NOMO-1 treated with DMSO at 0.1 percent for 48 hours (cell line): ENCODE results near the gene CENPB.

Experiments
- DNase-seq: peaks from one replicate; lab custom pipeline; 2025; ENCODE audit not compliant: unreplicated experiment; lab: John Stamatoyannopoulos, UW

The CENPB gene

DNA sequence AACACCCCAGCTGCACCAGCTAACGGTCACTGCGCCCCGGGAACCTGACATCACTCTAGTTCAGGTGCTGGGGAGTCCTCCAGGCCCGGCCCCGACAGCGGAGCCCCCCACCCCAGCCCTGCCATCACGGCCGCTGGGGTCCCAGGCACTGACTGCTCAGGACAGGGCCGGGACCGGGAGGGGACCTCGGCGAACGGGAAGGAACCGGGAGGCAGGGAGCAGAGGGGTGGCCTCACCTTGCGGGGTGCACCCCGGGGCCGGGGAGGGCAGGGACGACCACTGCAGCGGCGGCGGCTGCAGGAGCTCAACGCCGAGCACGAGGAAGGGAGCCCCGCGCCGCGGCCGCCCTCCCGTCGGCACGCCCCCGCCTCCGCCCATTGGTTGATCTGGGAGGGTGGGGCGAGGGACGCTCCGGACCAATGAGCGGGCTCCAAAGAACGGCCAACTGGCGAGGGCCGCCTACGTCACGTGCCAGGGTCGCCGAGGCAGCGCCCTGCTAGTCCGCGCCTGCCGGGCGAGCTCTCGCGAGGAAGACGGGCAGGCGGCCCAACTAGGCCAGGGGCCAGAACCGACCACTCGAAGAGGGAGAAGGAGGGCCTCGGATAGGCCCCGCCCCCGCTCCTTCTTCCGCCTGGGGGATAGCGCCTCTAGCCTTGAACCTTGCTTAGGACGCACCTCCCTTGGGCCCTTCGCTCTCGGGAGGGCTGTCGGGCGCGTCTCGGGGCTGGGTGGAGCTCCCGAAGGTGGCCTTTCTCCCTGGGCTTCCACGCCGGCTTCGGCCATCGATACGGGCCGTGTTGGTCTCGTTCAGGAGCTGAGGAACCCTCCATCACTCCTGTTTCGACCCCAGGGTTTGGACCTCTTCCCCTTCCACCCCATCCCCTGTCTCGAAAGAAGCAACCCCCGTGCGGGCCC, 18.9 kb downstream of the CENPB start, which contains the start of gene ADISSP:
Gene ADISSP, minus strand, starts transcription at position 327 of the 915 bp plus-strand sequence. CDS start 7,653 bp downstream, outside the sequence.
- DNase-seq = peak; percentile 98

DNA sequence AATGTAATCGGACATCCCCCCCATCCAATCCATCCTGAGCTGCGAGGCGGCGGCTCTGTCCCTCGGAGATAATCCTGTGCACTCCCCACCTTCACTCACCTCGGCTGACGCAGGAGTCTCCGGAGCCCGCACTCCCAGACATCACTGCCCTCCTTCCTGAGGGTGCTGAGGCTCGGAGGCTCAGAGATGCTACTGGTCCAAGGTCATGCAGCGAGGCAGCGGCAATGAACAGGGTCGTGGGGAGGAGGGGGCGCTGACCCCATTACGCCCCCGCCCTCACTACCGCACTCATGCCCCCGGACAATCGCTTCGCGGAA, 19.5 kb downstream of the CENPB start:
- DNase-seq = no peak

DNA sequence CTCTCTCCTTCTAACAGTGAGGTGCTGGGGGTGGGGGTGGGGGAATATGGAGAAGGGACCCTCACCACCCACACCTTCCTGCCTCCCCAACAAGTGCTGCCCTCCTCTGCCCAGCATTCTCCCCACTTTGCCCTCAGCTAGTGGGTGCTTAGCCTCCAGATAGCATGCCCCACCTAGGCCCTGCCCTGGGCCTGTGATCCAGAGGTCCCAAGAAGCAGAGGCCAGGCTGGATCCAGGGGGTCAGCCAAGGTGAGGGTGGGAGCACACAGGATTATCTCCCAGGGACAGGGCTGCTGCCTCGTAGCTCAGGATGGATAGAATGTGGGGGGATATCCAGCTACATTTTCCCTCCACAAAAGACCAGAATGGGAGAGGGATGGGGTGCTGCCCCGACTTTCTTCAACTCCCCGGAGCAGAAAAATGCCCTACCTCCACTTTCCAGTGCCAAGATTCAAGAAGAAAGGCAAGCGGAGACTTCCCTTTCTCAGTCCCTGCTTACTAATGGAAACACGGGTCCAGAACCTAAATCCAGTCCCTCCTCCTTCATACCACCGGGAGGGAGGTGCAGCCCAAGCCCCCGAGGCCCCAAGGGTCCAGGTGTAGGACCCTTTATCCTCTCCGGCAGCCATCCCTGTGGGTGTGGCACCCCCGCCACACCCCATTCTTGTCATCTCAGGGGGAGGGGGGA, 20.0 kb downstream of the CENPB start:
- DNase-seq = no peak

DNA sequence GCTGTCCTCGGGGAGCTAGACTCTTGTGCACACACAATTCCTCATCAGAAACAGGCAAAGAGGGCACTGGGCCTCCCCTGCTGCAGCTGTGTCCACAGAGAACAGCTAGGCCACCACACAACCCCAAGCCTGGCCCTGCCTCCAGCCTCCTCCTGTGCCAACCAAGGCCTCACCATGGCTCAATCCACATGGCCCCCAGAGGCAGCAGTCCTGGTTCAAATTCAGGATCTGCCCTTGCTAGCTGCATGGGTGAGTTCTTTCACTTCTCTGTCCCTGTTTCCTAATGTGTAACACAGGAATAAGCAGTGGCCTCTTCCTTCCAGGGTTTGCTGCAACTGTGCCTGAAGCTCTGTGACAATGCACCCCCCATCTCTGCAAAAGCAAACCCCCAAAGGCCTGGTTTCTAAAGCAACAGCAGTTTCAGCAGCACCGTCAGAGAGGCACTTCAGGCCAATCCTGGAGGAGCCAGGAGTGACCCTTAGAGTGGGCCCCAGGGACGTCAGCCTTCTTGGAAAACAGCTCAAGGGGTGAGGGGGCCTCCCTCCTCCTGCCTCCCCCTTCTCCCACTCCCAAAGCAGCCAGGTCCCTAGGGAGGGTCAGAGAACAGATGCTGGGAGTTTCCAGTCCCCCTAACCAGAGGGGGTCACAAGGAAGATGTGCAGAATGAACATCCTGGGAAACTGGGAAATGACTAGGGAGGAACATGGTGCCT, 21.2 kb downstream of the CENPB start:
- DNase-seq = no peak

DNA sequence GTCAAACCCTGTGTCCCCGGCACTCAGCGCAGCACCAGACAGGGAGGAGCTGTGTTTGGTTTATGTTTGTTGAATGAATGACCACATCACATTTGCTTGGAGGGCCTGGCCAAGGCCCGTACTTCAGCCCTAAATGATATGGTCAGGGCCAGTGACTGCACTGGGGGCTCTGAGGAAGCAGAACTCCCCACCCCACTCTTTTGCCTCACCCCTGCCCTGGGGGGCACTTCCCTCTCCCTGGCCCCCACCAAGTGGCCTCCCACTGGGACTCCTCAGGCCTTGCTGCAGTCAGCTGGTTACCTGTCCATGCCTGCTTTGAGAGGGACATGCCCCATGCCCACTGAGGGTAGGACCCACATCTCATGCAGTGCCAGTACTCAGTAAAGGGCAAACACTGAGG, 21.9 kb downstream of the CENPB start:
- DNase-seq = no peak

DNA sequence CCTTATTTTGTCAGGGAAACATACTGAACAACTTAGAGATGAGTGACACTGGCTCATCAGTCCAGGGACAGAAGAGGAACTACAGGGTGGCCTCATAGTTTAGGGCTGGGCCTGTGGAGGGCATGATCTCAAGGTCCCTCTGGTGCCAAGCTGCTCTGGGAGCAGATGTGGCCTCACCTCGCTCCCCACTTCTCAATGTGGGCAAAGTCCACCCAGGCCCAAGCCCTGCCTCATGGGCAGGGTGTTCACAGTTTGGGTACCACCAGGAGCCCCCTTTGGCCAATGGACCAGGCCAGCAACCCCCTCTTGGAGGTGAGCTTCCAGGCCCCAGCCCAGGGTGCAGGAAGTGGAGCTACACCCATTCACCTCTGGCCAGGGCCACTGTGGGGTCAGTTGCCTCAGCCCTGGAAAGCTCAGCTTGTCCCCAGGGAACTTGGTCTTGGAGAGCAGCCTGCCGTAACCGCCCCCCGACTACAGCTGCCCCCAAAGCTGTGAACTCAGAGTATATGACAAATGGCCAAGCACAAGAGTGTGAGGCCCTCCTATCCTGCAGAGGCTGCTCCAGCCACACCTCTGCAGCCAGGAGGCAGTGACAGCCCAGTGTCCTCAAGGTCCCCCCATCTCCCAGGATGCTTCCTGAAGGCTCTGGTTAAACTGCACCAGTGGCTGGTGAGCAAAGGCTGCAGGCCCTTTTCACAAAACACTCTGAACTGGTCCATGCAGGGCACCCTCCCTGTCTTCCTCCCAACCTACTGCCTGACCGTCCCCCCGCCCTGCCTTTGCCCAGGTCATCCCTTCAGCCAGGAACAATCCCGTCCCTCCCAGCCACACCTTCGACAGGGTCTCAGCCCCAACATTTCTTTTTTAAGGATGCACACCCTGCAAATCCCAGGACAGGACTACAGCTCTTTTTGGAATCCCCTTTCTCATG, 22.6 kb downstream of the CENPB start:
- peak; percentile 51 for DNase-seq

DNA sequence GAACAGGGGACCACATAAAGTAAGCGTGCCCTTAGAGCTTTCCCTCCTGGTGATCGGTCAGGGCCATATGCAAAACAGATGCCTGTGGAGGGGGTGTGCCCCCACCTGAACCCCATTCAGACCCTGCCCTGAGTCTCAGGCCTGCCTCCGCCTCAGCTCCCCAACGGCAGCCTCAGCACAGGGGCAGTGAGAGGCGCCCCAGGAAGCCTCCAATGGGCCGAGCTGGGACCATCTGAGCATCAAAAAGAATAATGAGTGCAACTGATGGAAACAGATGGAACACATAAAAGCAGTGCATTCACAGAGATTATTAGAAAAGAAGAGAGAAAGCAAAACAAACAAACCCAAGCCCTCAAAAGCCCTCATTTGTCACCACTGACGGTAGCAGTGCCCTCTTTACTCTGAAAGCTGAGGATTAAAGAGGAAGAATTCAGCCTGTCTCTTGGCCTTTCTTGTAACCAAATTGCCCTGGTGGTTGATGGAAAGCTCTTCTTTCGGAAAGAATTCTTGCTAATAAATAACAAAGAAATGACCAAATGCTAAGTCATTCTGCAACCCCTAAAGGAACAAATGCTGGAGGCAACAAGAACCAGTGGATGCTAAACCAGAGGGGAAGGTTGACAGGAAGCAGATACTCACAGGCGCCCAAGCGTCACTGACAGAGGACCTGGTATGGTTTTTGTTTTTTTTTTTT, 25.7 kb downstream of the CENPB start:
- DNase-seq = no peak

DNA sequence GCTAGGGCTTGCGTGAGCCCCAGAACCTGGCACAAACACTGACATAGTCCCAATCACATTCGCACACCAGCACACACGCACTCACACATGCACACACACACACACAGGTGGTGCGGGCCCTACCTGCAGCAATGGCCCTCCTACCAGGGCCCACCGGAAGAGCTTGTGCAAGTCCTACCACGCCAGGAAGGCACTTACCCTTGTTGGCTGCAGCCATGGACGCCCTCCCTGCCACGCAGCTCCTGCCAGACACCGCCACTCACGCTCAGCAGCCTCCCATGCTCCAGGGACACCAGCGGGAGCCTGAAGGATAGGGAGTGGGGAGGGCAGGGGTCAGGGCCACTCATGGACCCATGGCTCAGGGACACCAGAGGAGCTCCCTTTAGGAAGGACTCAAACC, 26.7 kb downstream of the CENPB start:
- no peak for DNase-seq

DNA sequence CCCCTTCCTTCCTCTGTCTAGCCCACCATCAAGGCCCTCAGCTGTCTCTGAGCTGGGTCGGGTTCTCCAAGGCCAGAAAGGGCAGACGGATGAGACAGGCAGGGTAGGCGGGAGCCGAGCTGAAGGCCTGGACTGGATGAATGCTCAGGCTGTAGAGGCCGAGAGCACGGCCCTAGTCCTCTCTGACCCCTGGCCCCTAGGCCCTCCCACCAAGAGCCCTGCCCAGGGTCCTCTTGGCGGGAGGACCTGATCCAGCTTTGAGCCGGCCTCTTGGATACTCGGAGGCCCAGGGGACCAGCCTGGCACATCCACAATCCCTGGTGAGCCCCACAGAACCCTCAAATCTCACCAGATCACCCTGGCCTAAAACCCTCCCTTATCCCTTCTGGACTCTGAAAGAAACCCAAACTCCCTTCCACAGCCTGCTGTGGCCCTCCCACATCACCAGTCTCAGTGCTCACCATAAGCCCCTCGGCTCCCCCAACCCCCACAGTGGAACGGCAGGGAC, 27.2 kb downstream of the CENPB start:
- DNase-seq = no peak

DNA sequence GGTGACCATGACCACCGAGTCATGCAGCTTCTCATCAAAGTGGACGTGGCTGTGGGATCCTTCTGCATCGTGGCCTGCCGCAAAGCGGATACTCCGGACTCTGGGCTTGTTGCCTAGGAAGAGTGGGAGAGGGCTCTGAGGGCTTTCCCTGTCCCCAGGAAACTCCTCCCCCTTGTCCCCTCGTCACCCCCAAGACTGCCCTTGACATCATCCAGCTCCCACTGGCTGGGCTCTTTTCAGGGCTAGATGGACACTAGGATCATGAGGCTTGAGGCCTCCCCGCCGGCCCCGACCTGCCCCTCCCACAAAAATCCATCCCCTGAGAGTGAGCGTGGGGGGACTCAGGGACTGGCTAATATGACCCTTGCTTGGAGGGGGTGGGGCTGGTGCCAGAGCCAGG, 28.0 kb downstream of the CENPB start:
- DNase-seq = no peak

DNA sequence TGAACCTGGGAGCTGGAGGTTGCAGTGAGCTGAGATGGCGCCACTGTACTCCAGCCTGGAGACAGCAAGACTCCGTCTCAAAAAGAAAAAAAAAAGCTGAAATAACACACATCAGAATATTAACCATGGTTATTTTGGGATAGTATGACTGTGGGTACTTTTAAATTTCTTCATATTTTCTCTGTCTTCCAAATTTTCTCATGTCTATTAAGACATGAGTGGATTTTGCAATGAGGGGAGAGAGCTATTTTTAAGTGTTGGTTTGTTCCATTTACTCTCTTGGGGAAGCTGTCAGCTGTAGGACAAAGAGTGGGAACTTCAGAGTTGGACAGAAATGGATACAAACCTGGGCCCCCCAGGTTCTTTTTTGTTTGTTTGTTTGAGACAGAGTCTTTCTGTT, 29.3 kb downstream of the CENPB start:
- DNase-seq = peak; percentile 17

DNA sequence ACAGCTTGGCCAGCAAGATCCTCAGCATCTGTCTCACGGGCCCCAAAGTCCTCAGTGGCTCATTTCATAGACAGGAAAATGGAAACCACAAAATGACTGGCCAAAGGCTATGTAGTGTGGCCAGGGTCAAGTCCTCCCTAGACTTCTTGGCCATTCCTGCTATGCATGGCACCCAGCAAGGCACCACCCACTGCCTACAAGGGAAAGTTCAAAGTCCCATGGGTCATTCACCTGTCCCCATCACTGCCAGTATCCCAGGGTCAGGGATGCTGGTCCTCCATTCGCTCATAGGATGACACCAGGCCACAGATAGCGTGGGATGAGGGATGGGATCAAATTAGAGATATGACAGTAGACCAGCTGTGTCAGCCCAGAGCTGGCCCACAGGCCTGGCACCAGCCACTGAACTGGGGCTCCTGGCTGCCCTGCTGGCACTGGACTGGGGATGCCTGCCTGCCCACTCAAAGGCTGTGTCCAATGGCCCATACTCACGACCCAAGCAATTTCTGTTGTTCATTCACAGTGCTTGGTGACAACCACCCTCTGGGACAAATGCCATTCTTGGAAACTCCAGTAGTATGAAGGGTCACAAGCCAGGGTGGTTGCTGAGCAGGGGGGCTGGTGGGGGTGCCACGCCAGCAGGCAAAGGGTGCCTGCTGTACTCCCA, 30.6 kb downstream of the CENPB start:
- DNase-seq = no peak

DNA sequence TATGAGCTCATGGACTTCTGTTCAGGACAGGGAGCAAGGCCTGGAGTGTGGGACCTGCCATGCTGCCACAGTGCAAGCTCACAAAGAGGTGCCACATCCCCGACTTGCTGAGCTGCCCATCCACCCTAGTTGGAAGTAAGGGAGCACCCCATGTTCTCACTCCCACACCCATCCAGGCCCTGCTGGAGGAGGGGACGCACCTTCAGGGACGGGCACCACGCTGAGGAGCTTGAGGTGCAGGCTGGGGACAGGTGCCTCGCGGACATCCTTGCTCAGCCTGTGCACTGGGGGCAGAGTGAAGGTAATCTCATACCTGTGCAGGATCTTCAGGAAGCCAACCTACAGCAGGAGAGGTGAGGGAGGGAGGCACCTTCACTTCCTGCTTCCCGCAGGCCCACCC, 31.3 kb downstream of the CENPB start:
- DNase-seq = no peak

DNA sequence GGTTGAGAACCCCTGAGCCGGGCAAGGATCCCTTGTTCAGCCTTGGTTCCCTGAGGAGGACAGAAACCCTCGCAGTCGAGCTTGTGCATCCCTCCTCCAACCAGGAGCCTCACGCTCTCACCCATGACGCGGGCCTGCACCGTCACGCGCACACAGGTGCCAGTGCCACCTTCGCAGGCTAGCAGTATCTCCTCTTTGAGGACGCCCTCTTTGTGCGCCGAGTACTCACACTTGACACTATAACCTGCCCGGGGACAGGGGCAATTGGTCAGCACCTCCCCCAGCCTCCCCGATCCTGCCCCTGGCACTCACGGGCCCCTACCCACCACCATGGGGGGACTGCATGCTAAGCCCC, 32.3 kb downstream of the CENPB start:
- DNase-seq = no peak

DNA sequence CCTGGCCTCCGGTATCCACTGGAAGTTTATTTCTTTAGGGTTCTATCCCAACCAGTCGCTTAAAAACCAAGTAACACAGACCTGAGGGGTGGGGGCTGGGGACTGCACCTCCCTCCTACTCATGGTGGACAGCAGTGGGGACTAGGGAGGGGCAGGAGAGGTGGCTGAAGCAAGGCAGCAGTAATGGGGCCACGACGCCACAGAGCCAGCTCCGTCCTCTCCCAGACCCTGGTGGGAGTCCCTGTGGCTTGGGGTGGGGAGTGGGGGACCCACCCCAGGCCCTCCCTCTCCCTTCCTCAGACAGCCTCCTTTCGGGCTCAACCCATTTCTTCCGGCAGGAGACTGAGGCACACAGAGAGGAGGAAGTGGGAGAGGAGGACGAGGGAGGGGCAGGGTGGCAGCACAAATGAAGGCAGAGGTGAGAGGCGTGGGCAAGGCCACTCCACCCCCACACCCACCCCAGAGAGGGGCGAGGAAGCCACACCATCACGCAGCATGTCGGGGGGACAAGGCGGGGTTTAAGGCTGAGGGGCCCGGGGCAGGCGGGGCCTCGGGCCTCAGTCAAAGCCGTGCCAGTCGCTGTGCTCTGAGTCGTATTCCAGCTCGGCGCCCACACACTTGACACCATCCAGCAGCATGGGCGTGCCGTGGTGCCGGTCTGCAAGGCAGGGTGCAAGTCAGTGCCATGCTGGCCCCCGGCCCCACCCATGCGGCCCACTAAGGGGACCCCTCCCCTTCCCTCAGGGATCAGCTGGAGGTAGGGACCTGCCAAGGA, 32.9 kb downstream of the CENPB start:
- DNase-seq = no peak

DNA sequence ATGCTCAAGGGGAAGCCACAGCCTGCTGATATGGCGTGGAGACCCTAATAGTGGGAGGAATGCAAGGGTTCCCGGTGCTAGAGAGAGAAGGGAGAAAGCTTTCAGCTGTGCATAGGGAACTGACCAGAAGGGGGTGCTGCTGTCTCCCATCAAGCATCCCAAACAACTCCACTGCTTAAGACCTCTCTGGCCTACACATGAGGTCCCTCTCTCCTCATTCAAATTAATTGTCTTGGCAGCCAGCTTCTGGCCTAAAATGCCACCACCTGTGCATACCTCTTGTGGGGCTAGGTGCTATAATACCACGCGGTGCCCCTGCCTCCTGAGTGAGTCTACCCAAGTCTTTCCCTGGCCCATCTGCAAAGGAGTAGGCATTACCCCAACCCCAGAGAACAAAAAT, 33.4 kb downstream of the CENPB start:
- peak; percentile 68 for DNase-seq

DNA sequence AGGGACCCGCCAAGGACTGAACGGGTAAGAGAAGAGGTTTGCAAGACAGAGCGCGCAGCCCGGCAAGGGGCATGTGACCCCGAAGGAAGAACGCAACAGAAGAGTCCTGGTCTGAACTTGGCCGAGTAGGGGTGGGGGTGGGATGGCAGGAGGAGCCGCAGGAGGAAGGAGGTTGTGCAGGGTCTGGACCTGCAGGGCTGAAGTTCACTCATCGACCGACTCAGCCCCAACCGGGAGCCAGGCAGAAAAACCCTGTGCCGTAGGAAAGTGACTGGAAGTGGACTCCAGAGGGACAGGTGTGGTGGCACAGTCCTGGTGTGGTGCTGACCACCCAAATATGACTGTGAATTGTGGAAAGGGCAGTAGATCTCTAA, 34.2 kb downstream of the CENPB start:
- no peak for DNase-seq

DNA sequence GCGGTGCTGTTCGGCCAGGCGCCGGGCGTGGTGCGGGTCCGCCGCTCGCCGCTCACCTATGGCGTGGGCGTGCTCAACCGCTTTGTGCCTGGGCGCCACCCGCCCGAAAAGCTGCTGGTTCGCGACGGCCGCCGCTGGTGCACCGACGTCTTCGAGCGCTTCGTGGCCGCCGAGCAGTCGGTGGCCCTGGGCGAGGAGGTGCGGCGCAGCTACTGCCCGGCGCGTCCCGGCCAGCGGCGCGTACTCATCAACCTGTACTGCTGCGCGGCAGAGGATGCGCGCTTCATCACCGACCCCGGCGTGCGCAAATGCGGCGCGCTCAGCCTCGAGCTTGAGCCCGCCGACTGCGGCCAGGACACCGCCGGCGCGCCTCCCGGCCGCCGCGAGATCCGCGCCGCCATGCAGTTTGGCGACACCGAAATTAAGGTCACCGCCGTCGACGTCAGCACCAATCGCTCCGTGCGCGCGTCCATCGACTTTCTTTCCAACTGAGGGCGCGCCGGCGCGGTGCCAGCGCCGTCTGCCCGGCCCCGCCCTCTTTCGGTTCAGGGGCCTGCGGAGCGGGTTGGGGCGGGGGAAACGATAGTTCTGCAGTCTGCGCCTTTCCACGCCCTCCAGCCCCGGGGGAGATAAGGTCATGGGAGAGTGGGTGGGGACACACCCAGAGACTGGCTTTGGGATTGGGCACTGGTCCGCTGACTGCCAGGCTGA, 34.7 kb downstream of the CENPB start:
- DNase-seq = no peak
